GM19328 (cell line): Measurements from ENCODE around the gene ZNF674.

Experiments used
- ATAC-seq: cut with Tn5 transposase; IDR thresholded peaks from one replicate; pipeline ENCODE4 v1.9.1; 2021; ENCODE audit warnings: mild to moderate bottlenecking, moderate library complexity; ENCODE audit not compliant: unreplicated experiment

The ZNF674 gene

DNA sequence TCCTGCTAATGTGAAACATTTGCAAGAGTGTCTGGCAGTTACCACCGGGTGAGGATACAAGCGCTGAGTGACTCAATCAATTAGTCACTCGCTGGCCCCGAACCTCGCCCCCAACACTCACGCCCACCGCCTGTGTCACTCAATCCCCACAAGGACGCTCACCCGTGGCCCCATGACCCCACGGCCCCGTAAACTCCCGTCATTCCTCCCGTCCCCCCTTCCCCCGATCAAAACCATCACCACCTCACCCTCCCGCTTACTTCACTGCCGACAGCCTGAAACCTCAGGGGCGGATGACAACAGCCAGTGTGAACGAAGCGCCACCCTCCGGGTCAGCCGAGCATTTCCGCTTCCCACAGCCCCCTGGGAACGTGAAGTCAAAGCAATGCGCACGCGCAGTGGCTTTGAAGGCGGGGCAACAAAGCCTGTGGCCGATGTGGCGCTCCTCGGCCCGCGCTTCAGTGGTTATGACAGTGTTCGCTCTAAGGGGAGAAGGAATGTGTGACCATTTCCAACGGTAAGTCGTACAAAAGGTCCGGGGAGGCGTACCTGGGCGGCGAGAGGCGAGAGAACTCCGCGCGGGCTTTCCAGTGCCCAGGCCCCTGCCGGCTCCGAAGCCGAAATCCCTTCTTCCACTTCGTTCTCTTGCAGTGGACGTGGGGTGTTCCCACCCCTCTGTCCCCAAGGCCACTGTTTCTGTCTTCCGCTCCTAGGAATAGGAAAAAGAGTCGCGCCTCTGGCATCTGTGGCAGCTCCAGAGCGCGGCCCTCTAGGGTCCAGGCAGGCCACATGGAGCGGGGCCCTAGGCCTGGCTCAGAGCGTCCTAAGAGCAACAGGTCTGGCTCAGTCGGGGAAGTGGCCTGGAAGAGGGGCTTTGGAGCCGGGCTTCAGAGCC lies at the start of gene ZNF674:
Gene ZNF674, minus strand, starts transcription at position 311 of the 895 bp plus-strand sequence. CDS start 3,334 bp downstream, outside the sequence.
- ATAC-seq = peak; percentile 91

DNA sequence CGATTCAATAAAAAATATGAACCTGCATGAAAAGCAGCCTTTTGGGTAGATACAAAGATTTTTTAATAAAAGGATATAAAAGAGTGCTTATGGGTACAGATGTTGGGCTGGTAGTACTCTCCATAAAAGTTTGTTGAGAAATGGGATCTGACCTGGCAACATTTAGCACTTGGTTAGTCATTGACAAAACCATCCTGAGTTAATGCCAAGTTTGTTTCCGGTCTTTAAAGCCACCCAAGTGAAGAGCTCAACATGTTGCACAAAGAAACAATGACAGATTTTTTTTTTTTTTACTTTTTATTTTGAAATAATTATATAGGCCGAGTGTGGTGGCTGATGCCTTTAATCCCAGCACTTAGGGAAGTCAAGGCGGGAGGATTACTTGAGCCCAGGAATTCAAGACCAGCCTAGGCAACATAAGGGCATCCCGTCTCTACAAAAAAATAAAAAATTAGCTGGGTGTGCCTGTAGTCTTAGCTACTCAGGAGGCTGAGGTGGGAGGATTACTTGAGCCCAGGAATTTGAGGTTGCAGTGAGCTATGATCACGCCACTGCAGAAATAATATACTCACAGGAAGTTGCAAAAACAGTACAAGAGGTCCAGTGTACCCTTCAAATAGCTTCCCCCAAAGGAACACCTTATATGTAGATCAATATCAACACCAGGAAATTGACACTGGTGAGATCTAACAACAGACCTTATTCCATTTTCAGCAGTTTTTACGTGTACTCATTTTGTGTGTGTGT lies 44.9 kb upstream of the ZNF674 start:
- no peak for ATAC-seq

DNA sequence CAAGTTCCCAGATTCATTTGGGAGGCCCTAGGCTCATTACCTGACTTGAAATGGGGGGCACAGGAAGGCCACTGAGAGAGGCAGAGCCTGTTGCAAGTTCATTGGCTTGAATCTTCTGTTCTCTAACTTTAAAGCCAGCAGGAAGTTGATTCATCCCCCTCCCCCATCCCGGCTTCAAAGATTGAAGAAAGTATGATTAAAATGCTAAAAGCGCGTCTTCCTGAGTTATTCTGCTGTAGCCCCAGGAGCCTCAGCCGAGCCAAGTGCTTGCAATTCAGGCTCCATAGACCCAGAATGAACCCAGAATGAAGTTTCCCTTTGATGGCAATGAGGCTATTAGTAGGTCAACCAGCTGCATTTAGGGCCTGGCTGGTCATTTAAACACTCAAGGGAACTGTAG lies 43.0 kb upstream of the ZNF674 start:
- no peak for ATAC-seq

DNA sequence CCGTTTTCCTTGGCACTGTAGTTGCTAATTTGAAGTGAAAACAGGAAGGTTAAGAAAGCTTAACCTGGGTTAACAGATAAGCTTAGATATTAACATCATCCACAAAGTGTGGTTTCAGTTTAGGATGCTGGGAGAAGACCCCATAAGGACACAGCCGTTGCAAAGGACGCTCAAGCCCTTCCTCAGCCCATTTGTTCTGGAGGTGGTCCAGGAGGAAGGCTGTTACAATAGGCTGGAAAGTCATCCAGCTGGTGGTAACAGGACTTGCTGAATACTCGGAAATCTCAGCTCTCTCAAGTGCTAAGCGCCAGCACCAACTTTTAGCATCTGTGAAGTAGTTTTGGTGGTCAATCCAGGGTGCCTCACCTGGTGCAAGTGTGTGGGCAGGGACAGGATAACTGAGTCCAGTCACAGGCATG lies 42.5 kb upstream of the ZNF674 start:
- no peak for ATAC-seq

DNA sequence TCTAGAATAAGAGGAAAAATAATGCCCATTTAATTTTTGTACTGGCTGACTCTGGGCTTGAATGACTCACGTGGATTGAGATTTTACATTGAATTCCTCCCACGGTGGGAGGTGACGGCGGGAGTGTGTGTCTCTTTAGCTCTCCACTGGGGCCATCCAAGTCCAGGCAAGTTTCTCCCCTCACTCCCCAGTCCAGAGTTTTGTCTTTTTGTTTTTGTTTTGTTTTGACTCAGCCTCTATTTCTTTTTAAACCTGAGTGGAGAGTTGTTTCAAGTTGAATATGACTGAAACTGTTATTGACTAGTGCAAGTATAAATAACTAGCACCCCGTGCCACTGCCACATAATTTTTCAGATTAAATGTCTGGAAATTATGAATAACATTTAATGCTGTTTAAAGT lies 41.9 kb upstream of the ZNF674 start:
- ATAC-seq = no peak

DNA sequence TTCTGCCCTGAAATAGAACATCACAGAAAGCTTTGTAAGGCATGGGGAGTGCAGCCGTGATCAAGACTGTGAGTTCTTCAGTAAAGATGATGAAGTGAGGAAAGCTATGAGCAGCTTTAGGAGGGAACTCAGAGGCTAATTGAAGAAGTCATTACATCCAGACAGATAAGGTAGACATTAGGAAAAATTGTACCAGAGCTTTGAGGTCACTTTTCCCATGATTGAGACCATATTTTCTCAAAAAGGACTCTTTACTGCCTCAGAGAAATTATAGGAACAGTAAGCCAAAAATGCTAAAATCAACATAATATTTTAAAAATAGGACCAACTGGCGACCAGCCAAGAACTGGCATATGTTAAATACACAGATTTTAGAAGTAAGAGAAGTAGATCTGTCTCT lies 39.5 kb upstream of the ZNF674 start:
- no peak for ATAC-seq

DNA sequence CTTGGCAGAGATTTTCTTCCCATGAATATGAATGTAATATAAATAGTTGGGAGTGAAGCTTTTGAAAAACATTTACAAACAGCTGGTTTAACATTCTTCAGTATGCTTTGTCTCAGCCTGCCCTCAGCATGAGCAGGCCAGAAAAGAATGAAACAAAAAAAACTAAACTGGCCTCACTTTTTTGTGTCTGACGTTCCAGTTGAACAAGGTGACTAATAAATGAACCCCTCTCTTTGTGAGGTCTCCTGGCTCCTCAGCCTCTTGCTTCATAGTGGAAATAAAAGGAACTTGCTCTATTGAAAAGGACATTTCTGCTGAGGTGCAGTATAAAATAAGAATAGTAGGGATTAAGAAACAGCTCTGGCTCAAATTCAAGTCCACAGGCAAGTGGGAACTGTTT lies 37.7 kb upstream of the ZNF674 start:
- no peak for ATAC-seq

DNA sequence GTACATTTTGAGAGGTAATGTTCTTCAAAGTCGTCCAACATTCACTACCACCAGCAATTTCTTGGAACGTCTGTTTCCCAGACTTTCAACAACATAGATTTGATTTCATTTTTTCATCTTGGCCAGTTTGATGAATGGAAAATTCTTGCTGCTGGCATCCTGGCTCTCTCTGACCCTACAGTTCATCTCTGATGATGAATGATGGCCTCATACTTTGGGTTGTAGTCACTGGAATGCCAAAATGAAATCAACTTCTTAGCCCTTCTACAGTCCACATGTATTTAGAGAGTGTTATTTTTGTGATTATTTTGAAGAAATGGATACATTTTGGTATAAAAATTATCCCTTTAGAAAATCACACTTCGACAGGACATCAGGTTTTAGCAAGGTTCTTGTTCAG lies 37.1 kb upstream of the ZNF674 start:
- ATAC-seq = no peak

DNA sequence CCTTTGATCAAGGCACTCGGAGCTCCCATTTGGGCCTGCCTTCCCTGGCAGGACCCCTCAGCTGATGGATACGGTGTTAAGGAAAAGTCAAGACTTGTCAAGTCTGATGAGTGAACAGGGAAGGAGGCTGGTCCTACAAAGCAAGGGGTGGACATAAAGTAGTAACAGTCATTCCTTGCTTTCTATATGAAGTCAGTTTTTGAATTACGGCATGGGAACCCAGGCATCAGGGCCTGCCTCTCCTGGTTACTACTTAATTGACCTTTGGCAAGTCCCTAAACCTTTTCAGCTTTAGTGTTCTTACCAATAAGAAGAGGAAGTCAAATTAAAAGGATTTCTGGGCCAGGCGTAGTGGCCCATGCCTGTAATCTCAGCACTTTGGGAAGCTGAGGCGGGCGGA lies 35.4 kb upstream of the ZNF674 start:
- ATAC-seq = no peak

DNA sequence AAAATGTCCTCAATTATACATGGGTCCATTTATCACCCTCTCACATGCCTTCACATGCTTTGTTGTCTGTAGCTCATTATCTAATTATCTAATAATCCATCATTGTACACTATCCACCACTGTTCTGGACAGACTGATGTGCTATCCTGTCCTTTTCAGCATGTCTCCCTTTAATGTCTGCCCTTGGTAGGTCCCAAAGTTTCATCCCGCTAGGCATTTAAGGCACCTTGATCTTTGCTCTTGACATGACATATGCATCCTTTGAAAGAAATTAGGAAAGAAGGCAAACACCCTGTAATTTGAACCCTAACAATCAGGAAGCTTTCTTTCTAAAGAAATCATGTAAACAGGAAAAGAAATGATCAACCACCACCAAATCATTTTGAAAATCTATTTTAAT lies 34.0 kb upstream of the ZNF674 start:
- no peak for ATAC-seq

DNA sequence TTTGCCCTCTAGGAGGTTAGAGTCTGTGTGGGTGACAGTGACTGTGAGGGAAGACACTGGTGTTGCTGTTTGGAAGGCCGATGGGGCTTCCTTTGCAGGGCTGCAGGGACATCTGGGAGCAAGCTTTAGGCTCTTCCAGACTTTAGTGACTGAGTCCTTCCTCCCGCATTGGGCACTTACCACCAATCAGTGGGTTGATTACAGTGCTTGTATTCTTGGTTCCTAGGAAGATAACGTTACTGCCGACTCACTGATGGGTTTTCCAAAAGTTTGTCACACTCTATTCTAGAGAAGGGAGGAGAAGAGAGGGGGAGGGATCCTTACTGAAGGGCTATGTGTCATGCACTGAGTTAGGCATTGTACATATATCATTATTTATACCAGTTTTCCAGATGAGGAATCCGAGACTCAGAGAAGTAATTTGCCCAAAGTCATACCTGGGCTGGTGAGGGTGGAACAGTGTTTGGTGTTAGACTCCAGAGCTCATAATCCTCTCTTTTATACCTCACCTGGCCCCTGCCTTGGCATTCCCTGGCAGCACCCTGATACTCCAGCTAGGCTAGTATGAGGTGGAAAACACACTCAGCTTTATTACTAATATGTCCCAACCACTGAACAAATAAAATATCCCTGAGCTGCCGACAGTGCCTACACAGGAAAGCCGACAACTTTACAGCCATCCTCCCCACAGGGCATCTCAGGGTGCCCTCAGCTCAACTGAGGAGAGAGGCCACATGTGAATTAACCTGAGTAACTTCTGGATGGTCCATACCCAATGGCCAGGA lies 32.2 kb upstream of the ZNF674 start:
- no peak for ATAC-seq

DNA sequence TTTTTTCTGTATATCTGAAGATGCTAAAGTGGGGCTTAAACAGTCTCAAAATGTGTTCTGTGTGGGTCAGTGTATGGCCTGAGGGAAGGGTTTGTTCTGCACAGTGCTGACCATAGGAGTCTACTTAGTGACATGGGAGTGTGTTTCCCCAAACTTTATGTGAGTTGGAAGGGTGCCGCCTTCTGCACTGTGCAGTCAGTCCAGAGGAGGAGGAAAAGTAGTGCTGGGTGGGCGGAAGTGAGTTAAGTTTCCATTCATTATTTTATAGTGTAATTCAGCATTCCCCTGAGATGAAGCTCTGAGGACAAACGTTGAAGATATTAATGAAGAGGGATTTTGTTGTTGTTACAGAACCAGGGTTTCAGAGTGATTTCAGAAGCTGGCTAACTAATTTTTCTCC lies 31.2 kb upstream of the ZNF674 start:
- ATAC-seq = no peak

DNA sequence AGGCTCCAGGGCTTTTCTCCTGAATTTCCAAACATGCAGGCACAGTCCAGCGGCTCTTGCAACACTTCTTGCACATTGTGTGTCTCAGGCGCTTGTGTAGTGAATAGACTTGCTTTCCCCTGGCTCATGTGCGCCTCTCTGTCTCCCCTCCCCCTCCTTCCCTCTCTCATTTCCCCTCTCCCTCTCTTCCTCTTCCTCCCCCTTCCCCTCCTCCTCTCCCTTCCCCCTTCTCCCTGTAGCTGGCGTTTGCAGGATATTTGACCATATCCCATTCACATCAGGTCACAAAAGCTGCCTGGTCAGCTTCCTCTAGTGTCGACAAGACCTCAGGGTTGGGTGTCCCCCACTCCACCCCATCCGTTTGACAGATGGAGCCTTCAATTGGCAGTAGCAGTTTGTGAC lies 30.8 kb upstream of the ZNF674 start:
- no peak for ATAC-seq

DNA sequence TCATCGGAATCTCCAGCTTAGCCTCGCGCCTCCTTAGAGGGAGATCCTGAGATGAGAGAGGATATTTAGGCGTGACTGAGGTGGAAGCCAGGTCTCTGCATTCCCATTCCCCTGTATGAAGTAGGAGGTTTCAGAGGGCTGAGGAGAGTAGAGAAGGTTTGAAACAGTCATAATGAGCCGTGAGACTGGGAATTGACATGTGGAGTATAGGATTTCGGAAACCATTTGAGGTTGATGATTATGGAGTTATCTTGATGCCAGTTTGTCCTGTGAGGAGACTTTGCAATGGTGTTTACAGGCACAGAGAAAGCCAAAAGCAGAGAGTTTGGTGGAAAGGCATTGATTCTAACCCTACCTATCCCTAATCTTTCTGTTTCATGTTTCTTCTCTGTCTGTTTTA lies 30.4 kb upstream of the ZNF674 start:
- ATAC-seq = no peak

DNA sequence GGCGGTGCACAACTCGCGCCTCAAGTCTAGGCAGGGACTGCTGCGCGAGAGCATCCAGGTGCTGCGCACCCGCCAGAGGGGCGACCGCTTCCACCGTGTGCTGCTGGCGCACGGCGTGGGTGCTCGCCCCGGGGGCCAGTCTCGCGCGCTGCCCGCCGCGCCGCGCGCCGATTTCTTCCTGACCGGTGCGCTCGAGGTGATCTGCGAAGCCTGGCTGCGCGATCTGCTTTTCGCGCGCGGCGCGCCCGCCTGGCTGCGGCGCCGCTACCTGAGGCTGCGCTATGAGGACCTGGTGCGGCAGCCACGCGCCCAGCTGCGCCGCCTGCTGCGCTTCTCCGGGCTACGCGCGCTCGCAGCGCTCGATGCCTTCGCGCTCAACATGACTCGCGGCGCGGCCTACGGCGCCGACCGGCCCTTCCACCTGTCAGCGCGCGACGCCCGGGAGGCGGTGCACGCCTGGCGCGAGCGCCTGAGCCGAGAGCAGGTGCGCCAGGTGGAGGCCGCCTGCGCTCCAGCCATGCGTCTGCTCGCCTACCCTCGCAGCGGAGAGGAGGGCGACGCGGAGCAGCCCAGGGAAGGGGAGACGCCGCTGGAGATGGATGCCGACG lies 29.7 kb upstream of the ZNF674 start:
- ATAC-seq = no peak

DNA sequence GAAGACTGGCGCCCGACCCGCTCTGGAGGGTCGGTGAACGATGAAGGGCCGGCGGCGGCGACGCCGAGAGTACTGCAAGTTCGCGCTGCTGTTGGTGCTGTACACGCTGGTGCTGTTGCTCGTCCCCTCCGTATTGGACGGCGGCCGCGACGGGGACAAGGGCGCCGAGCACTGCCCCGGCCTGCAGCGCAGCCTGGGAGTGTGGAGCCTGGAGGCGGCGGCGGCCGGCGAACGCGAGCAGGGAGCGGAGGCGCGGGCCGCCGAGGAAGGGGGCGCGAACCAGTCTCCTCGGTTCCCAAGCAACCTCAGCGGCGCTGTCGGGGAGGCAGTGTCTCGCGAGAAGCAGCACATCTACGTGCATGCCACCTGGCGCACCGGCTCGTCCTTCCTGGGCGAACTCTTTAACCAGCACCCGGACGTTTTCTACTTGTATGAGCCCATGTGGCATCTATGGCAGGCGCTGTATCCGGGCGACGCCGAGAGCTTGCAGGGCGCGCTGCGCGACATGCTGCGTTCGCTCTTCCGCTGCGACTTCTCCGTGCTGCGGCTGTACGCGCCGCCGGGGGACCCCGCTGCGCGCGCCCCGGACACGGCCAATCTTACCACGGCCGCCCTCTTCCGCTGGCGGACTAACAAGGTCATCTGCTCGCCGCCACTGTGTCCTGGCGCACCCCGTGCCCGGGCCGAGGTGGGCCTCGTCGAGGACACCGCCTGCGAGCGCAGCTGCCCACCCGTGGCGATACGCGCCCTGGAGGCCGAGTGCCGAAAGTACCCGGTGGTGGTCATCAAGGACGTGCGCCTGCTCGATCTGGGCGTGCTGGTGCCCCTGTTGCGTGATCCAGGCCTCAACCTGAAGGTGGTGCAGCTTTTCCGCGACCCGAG lies 28.9 kb upstream of the ZNF674 start:
- no peak for ATAC-seq

DNA sequence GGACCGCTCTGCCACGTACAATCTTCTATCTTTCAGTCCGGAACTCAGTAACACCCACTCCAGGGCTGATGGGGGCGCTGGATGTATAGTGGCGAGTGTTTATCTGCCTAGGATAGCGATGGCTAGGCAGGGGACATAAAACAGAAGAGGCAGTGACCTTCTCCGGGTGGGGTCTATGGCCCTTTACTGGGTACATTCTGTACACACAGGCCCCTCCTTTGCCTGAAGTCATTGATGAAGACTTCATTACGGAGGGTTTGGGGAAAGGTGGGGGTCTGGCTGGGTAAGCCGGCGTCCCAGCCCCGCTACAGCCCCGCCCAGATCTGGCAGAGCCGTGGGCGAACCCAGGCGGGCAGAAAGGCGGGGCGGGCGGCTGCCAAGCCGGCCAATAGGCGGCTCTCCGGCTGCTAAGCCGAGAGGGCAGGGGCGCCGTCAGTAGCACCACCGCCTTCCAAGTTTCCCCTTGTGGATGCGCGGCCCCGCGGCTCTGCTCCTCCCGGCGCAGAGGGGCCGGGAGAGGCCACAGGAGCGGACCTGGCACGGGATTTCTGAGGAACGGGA lies 28.2 kb upstream of the ZNF674 start, which contains the start of gene CHST7:
Gene CHST7, plus strand, starts transcription at position 435 of the 561 bp plus-strand sequence. CDS start 167 bp downstream, outside the sequence.
- no peak for ATAC-seq

DNA sequence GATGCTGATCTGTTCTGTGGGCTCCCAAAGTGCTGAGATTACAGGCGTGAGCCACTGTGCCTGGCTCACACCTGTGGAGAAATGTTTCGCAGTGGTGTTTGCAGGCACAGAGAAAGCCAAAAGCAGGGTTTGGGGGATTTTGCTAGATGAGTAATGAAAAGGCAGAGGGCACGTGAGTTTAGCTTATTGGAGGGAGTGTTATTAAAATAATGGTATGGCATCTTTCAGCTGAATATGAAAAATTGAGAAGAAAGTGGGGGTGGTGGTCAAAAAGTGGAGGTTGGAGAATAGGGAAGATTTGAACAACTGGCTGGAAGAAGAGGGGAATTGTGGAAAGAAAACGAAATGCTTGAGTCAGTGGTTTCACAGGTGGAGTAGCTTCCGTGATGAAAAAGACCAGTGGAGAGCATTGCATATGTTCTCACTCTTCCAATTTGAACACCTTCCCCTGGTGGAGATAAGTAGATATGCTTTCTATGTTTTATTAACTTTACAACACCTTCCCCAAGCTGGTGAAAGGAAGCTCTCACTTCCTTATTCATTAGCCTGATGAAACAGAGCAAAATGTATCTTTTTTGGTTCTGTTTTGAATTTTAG lies 27.2 kb upstream of the ZNF674 start:
- ATAC-seq = peak; percentile 38
